Hindlimb muscle (tissue), 1 donor: ENCODE measurements around the gene SUCLG2. TPM values are rescaled to one million over a fixed set of nuclear protein-coding genes. Genes with fewer than 3 reads are reported as not detected.

Source experiments
- DNase-seq: peaks from one replicate; pipeline ENCODE4 v3.0.0-alpha.2; 2013
- polyA plus RNA-seq: library from polyadenylated mRNA; unstranded; fragments of 120-200 nt; gene quantifications from one replicate; pipeline ENCODE4 v1.2.1, GENCODE V29; 2013; ENCODE audit not compliant: insufficient read length

Gene SUCLG2, protein sequence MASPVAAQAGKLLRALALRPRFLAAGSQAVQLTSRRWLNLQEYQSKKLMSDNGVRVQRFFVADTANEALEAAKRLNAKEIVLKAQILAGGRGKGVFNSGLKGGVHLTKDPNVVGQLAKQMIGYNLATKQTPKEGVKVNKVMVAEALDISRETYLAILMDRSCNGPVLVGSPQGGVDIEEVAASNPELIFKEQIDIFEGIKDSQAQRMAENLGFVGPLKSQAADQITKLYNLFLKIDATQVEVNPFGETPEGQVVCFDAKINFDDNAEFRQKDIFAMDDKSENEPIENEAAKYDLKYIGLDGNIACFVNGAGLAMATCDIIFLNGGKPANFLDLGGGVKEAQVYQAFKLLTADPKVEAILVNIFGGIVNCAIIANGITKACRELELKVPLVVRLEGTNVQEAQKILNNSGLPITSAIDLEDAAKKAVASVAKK
- 28.2 TPM for polyA plus RNA-seq

DNA sequence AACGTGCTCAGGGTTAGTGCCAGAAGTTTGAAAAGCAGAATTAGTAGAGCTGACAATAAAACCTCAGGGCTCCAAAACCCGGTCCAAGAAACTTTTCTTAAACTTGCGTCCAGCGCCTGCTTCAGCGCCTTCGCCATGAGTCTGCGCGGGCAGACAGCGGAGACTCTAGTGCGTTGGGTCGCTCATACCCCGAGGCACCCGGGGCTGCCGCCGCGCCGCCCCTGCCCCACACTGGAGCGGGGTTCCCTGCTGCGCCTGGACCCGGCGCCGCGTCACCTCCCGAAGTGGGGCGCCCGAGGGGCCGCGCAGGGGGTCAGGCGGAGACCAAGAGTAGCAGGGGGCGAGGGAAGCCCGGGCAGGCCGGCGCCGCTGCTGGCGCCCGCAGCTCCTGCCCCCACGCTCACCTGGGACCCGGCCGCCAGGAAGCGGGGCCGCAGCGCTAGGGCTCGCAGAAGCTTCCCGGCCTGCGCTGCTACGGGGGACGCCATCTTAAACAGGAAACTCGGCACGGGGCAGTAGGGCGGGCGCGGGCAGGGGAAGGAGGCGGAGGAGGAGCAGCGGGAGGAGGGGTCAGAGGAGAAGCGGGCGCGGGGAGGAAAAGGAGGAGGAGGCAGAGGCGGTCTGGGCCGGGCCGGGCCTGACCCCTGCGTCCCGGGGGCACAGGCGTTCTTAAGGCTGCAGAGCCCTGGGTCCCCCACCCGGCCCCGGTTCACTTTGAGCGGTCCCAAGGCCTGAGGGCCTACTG is at the start of gene SUCLG2:
SUCLG2 (minus strand) TSS at position 514 of the 745 bp plus-strand sequence; CDS start at position 488, 26 bp downstream.
- DNase-seq: peak; percentile 89

DNA sequence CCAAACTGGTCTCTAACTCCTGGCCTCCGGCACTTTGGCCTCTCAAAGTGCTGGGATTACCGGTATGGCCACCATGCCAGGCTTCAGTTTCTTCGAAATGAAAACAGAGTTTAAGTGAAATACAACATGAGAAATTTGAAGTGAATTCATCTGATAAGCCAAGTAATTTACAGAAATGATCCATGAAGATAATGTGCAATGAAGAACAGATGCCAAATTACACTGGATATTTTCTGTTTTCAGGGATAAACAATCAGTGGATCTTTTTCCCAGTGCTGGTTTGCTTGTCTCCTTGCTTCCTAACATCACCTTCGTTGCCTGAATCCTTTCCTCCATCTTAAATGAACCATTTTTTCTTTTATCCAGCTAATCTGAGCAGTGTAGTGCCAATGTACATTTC is 46.2 kb upstream of the SUCLG2 start:
- no peak for DNase-seq

DNA sequence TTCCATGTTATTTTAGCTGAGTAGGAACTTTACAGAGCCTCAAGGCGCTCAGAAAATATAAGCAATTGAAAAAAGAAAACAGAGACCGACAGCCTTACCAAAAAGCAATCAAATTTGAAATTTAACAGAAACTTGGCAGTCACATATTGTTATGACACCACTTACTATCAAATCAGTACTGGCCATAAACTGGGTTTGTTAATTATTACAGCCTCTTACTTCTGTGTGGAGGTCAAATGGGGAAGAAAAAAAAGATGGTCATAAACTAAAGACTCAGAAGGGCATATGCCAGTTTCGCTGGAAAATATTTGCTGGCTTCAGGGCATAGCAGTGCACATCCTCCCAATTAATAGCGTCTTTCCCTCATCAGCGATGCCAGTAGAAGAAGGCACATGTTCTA is 45.5 kb upstream of the SUCLG2 start:
- DNase-seq: no peak

DNA sequence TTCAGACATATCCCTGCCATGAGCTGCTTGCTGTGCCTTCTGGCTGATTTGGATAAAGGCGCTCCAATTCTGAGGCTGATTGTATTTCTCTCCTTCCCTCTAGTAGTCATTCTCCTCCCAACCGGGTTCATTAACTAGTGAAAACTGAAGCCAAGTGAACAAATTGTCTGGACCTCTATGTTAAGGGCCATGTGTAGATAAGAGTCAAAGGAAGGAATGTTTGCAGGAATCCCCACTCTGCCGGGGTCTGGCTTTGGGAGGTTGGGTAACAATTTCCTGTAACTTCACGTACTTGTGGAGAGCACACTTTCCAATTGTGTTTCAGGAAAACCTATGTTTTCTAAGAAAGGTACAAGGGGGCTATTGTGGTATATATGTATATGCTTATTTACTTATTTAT is 38.2 kb upstream of the SUCLG2 start:
- no peak for DNase-seq

DNA sequence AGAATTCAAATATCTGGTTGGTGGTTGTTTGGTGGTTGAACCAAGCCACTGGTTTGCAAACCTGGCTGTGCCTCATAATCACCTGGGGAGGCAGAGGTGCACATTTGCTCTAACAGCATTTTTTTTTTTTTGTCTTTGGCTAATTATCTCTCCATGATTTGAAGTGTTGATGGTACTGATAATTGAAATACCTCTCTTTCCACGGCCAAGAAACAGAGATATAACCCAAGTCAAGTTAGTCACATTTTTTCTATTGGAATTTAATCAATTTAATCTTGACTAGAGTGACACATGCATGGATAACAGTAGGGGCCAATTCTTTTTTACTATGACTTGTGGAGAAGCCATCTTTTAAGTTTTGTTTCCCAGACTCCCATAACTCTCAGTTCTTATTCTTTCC is 37.5 kb upstream of the SUCLG2 start:
- DNase-seq: no peak

DNA sequence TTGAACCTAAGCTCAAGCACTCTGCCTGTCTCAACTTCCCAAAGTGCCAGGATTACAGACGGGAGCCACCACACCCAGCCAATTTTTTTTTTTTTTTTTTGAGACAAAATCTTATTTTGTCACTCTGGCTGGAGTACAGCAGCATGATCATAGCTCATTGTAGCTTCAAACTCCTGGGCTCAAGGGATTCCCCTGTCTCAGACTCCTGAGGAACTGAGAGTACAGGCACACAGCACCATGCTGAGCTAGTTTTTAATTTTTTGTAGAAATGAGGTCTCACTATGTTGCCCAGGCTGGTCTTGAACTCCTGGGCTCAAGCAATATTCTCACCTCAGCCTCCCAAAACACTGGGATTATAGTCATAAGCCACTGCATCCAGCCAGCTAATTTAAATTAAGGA is 36.8 kb upstream of the SUCLG2 start:
- DNase-seq: no peak

DNA sequence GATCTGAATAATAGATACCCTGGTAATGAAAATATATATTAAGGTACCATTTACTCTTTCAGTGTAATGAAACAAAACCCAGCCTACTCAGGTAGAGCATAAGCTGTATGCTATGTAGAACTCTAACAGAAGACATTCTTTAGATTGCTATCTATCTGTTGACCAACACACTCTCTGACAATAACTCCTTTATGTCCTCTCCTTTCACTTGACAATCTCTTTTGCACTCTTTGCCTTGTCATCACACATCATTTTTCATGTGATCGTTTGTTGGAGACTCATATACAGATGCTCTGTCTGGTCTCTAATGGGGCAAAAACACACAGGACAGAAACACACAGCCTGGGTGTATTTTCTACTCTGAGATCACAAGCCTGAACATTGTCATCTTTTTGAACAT is 35.4 kb upstream of the SUCLG2 start:
- DNase-seq: no peak

DNA sequence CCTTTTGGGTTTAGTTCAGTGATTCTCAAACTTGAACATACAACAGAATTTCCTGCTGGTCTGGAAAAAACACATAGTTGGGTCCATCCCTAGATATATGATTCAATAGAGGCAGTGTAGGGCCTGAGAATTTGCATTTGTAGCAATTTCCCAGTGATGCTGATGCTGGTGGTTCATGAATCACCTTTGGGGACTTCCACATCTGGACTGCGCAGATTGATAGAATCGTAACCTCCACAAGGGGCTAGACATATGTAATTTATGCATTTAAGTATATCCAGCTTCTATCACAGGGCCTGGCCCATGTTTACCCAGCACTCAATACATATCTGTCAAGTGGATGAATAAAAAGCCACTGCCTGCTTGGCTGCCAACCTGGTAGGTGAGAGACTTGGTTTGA is 33.8 kb upstream of the SUCLG2 start:
- no peak for DNase-seq

DNA sequence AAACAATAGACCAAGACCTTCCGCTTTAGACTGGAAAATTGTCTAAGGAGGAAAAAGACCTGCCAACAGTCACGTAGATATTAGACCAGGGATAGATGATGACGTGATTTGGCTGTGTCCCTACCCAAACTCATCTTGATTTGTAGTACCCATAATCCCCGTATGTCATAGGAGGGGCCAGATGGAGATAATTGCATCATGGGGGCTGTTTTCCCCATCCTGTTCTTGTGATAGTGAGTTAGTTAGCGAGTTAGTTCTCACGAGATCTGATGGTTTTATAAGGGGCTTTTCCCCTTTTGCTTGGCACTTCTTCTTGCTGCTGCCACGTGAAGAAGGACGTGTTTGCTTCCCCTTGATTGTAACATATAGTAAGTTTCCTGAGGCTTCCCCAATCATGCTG is 31.7 kb upstream of the SUCLG2 start:
- no peak for DNase-seq

DNA sequence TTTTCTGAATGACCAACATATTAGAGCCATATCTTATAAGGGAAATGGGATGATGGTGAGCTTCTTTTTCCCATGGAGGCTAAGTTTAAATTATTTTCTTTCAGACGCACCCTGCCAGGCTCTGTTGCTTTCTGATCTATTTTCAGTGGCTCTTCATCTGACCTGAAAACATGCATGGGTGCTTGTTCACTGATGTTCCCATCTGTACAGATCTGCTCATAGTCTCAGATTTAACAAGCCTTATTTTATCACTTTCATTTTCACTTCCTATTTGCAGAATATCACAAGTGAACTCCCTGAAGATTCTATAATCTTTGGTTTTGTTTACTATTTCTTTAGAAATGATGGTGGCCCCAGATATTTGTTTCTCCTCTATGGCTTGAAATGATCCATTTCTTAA is 31.1 kb upstream of the SUCLG2 start:
- DNase-seq: no peak

DNA sequence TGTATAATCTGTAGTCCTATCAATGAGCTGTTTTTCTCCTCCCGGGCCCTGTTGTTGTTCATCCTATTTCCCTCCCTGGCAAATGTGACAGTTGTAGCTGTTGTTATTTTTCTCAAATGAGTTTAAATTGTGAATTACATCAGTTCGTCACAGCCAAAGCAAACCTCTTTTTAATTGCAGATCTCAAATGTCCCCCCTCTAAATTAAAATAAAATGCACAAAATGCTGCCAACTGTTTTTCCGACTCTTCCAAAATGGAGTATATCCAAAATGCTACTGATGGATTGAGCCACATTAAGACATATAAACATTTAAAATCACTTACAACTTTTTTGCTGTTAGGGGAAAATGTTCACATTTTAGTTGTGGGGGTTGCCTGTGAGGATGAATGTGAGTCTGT is 29.8 kb upstream of the SUCLG2 start:
- DNase-seq: no peak

DNA sequence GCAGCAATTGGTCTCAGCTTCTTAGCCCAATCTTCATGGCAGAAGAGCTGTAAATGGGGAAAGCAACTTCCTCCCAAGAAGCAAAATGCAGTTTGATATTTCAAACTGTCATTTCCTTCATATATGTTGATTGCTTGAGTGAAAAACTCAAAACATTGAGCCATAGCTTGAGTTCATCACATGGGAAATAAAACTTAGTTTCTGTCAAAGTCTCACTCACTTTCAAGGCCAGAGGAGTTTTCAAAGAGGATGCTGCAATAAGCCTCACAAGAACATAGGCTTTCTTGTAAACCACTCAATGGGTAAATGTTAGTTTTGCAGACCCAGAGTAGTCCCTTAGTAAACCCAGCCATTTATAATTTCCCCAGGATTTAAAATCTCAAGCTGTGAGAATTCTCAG is 29.1 kb upstream of the SUCLG2 start:
- no peak for DNase-seq

DNA sequence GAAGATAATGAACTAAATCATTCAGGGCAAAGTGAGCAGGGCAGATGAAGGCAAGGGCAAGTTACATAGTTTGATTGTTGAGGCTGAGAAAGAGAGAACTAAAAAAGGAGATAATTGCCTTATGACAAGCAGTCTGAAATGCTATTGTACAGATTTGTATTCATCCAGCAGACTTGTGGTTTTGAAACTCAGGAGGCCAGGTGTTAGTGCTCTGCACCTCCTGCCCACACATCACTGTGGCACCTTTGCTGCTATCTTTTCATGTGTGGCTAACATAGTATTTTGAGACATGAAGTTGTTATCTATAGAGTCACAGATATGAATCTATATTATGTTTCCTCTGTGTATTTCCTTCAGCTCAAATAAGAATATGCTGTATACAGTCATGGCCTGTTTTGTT is 24.3 kb upstream of the SUCLG2 start:
- no peak for DNase-seq

DNA sequence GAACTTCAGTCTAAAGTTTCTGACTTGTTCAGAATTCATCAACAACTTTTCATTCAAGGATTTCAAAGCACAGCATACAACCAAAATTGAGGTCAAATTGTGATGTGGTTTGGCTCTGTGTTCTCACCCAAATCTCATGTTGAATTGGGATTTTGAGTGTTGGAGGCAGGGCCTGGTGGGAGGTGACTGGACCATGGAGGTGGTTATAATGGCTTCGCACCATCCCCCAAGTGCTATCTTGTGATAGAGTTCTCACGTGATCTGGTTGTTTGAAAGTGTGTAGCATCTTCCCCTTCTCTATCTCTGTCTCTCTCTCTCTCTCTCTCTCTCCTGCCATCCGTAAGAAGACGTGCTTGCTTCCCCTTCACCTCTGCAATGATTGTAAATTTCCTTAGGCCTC is 19.6 kb upstream of the SUCLG2 start:
- no peak for DNase-seq

DNA sequence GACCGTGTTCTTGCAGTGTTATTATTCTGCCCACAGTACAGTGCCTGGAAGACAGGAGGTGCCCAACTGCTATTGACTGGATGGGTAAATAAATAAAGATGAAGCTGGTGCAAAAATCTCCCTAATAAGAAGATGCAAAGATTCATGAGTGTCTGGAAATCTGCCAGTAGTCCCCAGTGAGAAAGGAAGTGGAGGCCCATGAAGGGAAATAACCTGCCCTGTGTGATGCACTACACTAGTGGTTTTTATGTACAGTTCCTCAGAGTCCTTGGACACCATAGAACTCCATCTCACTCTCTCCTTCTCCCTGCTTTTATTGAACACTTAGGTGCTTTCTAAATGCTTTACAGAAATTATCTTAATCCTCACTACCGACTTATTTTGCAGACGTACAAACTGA is 8.3 kb upstream of the SUCLG2 start:
- no peak for DNase-seq

DNA sequence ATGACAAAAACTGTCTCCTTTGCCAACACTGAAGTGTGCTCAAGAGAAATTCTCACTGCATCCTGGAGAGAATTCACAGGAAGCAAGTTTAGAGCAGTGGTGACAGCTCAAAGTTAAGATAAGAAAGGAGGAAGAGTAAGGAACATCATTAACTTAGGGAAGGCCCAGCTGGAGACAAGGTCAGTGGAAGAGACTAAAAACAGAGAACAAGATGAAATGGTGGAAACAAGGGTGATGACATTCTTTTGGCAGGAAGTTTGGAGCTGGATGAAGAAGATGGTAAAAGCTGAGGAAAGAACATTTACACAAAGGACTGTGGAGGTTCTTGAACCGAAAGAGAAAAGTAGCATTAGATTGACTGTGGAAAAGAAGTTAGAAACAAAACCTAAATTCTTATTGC is 6.7 kb upstream of the SUCLG2 start:
- DNase-seq: peak; percentile 40

DNA sequence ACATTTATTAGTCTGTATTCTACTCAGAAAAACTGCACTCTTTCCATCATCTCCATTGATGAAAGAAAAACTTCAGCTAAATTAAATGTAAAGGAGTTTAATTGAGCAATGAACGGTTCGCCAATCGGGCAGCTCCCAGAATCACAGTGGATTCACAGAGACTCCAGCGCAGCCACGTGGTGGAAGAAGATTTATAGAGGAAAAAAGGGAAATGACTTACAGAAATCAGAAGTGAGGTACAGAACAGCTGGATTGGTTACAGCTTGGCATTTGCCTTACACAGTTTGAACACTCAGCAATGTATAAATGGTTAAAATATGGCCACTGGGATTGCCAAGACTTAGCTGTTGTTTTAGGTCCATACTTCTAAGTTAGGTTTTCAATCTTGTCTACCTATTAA is 2.8 kb upstream of the SUCLG2 start:
- no peak for DNase-seq

DNA sequence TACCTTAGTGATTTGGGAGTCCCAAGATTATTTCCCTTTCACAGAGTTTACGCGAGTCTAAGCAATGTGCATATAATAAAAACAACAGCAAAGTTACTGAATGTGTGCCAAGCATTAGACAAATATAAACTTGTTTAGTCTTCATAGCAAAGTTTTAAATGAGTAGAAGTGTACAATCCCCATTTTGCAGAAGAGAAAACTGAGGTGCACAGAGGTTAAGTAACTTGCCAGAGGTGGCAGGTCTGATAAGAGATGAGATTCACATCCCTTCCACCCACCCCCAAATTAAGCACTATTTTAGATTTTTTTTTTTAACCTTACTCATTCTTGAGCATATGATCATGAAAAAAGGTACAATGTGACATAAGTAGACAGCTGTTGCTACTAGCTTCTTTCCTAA is 2.2 kb upstream of the SUCLG2 start:
- DNase-seq: no peak

DNA sequence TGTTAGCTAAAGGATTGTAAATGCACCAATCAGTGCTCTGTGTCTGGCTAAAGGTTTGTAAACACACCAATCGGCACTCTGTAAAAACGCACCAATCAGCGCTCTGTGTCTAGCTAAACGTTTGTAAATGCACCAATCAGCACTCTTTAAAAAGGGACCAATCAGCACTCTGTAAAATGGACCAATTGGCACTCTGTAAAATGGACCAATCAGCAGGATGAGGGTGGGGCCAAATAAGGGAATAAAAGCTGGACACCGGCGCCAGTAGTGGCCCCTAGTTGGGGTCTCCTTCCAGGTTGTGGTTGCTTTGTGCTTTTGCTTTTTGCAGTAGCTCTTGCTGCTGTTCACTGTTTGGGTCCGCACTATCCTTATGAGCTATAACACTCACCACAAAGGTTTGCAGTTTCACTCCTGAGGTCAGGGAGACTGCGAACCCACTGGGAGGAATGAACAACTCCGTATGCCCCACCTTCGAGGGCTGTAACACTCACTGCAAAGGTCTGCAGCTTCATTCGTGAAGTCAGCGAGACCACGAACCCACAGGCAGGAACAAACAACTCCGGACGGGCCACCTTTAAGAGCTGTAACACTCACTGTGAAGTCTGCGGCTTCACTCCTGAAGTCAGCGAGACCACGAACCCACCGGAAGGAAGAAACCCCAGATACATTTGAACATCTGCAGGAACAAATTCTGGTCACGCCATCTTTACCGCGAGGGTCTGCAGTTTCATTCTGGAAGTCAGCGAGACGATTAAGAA is 1.1 kb upstream of the SUCLG2 start:
- DNase-seq: no peak

DNA sequence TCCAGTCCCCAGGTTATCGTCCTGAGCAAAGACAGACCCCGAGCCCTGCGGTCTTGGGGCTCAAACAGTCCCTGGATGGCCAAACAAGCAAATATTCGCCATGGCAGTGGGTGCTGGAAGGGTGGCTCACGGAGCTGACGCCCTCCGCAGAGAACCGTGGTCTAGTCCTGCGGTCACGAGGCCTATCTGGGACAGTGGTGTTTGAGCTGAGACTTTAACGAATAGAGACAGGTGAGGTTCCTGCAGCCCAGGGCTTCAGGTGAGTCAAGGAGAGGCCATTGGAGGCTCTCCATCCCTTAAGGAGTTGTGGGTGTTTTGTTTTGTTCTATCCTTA is 399 bp upstream of the SUCLG2 start:
- no peak for DNase-seq

DNA sequence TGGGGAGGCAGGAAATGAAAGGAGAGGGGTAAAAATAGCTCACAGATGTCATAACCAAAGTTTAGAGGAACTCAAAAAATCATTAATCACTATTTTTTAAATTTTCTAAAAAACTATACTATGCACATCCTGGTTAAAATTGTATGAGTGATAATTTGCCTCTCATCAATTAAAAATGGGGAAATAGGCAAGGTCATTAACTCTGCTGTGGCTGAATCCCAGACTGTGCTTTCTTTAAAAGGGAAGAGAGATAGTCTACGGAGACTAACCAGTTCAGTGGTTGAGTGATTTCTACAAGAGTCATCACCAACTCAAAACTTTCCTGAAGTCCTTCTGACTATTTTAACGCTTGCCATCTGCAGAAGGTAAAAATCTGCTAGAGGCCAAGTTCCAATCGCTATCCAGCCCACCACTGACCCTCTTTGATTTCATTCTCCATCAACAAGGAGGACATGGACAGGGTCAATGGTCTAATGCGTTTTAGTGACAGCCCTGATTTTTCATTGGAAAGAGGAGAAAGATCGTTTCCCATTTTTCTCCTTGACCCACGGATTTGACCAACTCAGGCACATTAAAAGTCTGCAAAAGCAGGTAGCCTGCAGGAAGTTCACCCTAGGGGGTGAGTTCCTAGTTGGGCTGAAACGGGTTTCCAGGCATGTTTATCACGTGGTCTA is 850 bp downstream of the SUCLG2 start:
- no peak for DNase-seq

DNA sequence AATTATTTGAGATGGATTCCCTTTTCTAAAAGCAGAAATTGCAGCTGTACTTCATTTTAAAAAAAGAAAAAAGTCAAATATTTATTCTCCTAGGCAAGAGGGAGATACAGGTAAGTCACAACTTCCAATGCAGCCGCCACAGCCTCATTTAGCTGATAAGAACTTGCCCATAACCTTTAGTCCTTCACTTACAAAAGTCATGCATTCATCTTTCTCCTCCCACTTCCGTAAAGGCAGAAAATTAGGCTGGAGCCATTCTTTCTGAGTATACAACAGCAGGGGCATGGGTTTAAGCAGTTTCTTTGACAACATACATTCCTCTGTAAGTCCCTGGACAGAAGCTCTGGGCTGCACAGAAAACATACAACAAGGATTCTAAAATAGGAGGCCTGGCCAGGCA is 4.3 kb downstream of the SUCLG2 start:
- no peak for DNase-seq

DNA sequence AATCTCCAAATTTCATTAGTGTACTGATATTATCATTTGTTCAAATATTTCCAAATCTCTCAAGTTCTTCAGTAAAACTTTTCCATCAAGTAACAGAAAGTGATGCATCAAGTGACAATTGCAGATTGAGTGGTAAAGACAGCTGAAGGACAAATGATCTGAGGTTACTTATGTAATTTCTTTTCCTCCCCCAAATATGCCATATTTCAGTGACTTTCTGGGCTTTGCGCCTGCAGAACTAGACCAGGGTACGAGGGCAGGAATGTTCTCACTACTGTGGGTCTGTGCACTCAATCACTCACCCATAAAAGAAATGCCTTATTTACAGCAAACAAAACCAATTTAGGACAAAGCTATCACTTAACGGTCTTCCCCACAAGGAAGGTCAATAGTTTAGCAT is 4.7 kb downstream of the SUCLG2 start:
- DNase-seq: no peak
